HG03520 (cell line): ENCODE results near the gene CDX2.
A peak's percentile ranks its signal among the peaks of the same experiment; 100 is the strongest.
"Not testable (repeated sequence)": the region's sequence is repeated elsewhere in the genome, so short reads cannot be mapped to it uniquely, and the experiment has no call there.

Experiments used
- ATAC-seq: cut with Tn5 transposase; IDR thresholded peaks from one replicate; pipeline ENCODE4 v1.9.1; 2021; ENCODE audit warnings: mild to moderate bottlenecking, moderate library complexity; ENCODE audit not compliant: unreplicated experiment

Gene CDX2, protein sequence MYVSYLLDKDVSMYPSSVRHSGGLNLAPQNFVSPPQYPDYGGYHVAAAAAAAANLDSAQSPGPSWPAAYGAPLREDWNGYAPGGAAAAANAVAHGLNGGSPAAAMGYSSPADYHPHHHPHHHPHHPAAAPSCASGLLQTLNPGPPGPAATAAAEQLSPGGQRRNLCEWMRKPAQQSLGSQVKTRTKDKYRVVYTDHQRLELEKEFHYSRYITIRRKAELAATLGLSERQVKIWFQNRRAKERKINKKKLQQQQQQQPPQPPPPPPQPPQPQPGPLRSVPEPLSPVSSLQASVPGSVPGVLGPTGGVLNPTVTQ

DNA sequence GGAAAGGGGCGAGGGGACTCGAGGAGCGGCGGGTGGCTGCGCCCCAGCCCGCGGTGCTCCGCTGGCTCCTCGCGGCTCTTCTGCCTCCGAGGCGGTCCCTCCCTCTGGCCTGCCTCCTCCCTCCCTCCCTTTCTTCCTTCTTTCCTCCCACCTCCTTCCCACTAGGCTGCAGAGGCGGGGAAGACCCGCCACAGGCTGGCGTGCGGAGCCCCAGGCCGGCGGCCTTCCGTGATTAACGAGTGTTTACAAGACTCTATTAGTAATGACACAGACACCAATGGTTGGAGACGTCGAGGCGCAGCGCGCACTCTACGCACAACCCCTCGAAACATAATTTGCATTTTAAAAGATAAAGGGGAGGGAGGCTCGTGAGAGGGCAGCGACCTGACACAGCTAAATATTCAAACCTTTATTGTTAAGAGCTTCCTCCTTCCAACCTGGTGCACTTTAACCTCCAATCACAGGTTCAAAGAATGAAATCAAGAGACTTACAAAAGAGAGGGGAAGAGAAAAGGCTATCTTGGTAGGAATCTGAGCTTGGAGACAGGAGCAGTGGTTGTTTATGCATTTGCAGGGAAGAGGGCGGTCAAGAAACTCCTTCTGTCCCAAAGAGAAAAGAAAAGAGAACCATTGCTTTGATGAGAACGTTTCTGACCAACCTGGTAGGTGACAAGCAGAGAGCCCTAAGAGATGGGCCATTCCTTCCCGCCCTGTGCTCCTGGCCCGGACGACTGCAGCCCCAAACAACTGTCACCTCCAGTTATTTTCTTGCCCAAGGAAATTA is at the start of gene CDX2:
TSS of gene CDX2 (minus strand) at position 234 of the 784 bp plus-strand sequence. CDS start 309 bp downstream, outside the sequence.
- ATAC-seq: no peak

DNA sequence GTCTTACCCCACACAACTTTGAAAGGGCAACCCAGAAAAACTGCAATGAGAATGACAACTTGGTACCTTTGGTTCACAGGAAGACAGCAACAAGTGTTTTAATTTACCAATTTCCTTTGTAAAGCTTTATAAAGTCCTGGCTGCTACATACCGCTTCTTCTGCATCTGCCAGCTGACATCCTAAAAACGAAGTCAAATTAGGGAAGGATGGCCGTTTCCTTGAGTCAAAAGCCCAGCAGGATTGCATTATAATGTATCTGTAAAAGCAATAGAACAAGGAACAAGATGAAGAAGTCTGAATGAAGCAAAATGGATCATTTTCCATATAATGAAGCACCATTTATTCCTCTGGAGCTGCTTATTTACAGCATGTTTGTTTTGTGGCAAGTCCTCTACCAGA is 45.2 kb upstream of the CDX2 start:
- ATAC-seq: no peak

- no peak for ATAC-seq
These were observed 44.4 kb upstream of the CDX2 start for GRCh38 chr13:28013482-28013881.

- ATAC-seq: peak; percentile 88
These were observed 43.8 kb upstream of the CDX2 start for GRCh38 chr13:28012896-28013295.

DNA sequence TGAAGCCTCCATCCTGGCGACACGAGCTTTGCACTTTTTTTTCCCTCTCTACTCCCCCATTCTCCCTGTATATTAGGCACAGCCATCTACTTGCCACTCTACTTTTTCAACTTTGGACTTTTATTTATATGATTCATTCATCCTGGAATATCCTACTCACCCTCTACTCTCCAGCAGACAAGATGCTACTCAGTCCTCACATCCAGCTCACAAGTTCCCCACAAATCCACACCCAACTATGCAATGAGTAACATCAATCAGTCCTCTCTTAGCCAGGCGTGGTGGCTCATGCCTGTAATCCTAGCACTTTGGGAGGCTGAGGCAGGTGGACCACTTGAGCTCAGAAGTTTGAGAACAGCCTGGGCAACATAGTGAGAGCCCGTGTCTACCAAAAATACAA is 43.3 kb upstream of the CDX2 start:
- no peak for ATAC-seq

DNA sequence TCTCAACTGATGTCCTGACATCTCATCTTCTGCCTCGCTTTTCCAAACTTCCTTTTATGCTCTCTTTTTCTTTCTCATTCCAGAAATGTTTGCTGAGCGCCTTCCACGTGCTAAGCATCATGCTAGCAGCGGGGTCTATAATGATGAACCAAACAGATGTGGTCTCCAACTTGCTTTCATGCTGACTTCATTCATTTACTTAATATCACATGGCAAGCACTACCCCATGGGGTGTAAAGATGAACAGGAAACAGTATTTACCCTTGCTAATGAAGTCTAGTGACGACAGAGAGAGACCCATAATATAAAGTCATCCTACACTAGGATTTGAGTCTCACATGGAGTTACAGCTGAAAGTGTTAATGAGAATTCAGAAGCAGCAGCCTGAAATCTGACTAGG is 40.9 kb upstream of the CDX2 start:
- ATAC-seq: no peak

GRCh38 chr13:28005016-28005415 is 35.9 kb upstream of the CDX2 start:
- ATAC-seq: not testable (repeated sequence)

GRCh38 chr13:28002886-28003698 is 34.0 kb upstream of the CDX2 start:
- ATAC-seq: no peak

- ATAC-seq: no peak
These were observed 32.8 kb upstream of the CDX2 start for GRCh38 chr13:28001837-28002473.

DNA sequence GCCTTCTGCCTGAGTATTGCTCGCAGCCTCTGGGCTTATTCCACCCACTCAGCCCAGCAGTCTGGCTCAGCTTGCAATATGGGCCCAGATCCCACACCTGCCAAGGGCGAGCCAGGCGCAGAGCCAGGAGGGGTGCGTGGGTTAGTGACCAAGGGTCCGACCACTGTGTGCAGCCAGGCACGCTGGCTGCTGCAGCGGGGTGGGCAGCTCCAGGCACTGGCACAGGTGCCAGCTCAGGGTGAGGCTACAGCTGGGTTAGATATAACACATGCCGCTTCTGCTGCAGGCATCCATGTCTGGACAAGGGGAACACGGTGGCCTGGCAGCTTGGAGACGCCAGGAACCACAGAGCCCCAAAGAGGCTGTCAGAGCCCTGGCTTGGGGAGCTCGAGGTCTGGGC is 31.9 kb upstream of the CDX2 start:
- ATAC-seq: no peak

DNA sequence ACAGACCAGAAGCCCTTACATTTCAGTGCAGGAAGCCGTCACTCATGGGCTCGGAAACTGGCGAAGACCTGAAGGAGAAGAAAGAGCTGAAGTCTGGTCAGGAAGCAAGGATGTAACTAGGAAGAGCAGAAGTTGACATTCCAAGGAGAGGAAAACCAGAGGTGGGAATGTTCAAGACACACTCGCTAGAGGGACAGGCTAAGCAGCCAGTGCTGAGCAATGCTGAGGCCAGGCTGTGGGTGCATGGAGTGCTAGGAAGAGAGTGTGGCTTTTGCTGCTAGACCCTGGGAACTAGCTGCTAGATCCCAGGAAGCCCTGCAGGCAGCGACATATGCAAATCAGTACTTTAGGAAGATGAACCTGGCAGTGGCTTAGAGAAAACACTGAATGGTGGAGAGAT is 31.5 kb upstream of the CDX2 start:
- no peak for ATAC-seq

DNA sequence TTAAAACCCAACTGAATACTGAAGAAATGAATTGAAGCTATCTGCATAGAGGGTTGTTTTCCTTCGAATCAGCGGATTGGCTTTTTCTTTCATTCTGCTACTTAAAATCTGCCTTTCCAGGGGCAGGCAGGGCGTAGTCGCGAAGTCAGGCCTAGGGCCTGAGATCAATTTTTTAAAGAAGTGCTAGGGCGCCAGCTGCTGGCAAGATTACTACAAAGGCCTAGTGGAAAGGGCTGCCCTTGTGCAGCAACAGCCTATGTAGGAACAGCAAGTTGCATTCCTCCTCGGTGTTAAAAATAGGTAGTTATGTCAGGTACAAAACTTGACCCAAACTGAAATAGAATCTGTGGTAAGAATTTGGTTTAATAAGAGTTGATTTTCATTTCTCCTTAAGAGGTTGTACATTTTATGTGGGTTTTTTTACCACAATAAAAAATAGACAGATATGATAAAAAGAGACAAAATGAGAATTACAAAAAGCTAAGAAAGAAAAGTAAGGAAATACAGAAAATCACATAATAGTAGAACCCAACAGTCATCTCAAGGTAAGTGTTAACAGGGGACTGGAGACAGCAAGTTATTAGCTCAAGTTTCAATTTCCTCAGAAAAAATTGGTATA is 28.9 kb upstream of the CDX2 start:
- no peak for ATAC-seq

- ATAC-seq: no peak
These were observed 22.8 kb upstream of the CDX2 start for GRCh38 chr13:27991881-27992280.

DNA sequence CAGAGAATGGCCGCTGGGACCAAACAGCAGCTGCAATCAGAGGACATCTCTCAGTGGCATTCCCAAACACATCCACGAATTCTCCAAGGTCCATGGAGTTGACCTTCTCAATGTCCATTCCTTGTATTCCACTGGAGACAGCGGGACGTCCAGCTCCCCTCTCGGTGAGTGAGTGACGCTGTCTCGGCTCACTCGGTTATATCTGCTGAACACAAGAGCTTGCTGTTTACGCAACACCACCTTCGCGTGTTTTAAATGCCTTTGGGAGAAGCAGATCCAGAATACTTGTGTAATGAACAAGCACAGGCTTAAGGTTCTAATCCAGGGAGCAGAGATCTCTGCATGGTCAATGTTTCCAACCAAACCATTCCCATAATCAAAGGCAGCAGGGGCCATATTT is 19.4 kb upstream of the CDX2 start, which contains the start of gene URAD:
TSS of gene URAD (minus strand) at position 174 of the 400 bp plus-strand sequence. CDS start at position 118, 56 bp downstream.
- no peak for ATAC-seq

DNA sequence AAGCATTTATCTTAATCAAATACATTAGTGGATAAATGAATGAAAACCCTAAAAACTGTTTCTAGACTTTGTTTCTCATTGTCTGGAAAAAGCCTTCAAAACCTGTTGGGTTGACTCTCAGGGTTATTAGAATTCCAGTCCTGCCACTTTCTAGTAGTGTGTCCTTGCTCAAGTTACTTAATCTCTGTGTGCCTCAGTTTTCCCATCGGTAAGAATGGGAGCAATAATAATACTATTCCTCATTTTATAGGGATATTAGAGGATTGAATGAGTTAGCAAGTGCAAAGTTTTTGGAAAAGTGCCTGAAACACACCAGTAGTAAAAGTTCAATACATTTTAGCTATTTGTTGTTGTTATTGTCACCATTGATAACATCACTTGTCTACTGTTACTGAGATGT is 16.5 kb upstream of the CDX2 start:
- ATAC-seq: no peak

DNA sequence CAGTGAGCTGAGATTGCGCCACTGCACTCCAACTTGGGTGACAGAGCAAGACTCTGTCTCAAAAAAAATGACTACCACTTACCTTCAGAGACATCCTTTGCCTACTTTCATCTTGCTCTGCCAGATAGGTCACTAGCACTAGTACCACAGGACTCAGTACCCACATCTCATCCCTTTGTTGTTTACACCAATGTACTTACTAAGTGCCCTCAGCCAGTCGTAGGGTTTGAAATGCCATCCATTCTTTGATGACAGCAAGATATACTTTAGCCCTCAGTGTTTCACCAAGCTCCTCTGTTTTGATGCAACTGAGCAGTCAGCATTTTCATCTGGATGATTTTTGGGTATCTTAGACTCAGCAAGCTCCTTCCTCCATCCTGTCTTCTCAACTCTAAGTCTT is 13.2 kb upstream of the CDX2 start:
- no peak for ATAC-seq

GRCh38 chr13:27981006-27981708 is 12.0 kb upstream of the CDX2 start:
- no peak for ATAC-seq

GRCh38 chr13:27980280-27980998 is 11.3 kb upstream of the CDX2 start:
- no peak for ATAC-seq

DNA sequence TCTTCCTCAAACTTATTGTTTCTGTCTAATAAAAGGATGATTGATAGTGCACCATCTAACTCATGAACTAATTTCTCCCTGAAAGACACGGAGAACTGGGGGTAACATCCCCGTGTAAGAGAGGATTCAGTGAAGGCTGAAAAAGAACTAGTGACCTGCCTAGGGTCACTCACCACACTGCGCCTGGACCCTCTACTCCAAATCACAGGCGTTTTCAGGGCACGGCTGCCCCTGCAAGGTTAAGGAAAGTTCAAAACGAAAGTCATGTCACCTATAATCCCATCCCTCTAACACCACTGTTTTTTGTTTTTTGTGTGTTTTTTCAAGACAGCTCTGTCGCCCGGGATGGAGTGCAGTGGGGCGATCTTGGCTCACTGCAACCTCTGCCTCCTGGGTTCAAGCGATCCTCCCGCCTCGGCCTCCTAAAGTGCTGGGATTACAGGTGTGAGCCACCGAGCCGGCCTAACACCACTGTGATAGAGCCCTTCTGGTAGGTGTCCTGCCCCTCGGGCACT is 10.7 kb upstream of the CDX2 start:
- ATAC-seq: no peak
